Trophoblast cell (in vitro differentiated cells and primary cell): ENCODE results near the gene SOX14.

Source experiments
- DNase-seq, 2 donors: peaks; one replicate each; pipeline ENCODE4 v3.0.0-alpha.2; 2016
- H2AFZ ChIP-seq: 2 replicates; pipeline ENCODE4 v1.6.1; 2013; ENCODE audit warnings: low read length, moderate library complexity, mild to moderate bottlenecking; ENCODE audit not compliant: insufficient read depth, poor library complexity
- H2AK5ac ChIP-seq: 2 replicates; pipeline ENCODE4 v1.6.1; 2013; ENCODE audit warnings: mild to moderate bottlenecking, low read length
- H2BK120ac ChIP-seq: 2 replicates; pipeline ENCODE4 v1.6.1; 2013; ENCODE audit warnings: low read length, mild to moderate bottlenecking, moderate library complexity; ENCODE audit not compliant: insufficient read depth, poor library complexity
- H2BK12ac ChIP-seq: 2 replicates; pipeline ENCODE4 v1.6.1; 2013; ENCODE audit warnings: mild to moderate bottlenecking, low read length, moderate library complexity
- H2BK5ac ChIP-seq: 2 replicates; pipeline ENCODE4 v1.6.1; 2013; ENCODE audit warnings: low read length, low read depth, moderate library complexity, mild to moderate bottlenecking; ENCODE audit not compliant: poor library complexity
- H3K14ac ChIP-seq: 2 replicates; pipeline ENCODE4 v1.6.1; 2013; ENCODE audit warnings: mild to moderate bottlenecking, low read length
- H3K18ac ChIP-seq: 2 replicates; pipeline ENCODE4 v1.6.1; 2013; ENCODE audit warnings: mild to moderate bottlenecking, low read length
- H3K23ac ChIP-seq: 2 replicates; pipeline ENCODE4 v1.6.1; 2013; ENCODE audit warnings: low read length
- H3K27ac ChIP-seq: 2 replicates; pipeline ENCODE4 v1.5.1; 2013; ENCODE audit warnings: low read depth, mild to moderate bottlenecking, inconsistent platforms, low read length, moderate library complexity
- H3K27me3 ChIP-seq: 2 replicates; pipeline ENCODE4 v1.6.1; 2013; ENCODE audit warnings: inconsistent platforms, mild to moderate bottlenecking, low read length, moderate library complexity; ENCODE audit not compliant: insufficient read depth
- H3K36me3 ChIP-seq, 2 experiments: 1 replicate in 1 of 2; 2 replicates in 1 of 2; pipeline ENCODE4 v1.6.1; 2013; ENCODE audit warnings: low read length in 2 of 2, mild to moderate bottlenecking in 2 of 2, moderate library complexity in 1 of 2; ENCODE audit not compliant: insufficient read depth in 2 of 2, control insufficient read depth in 1 of 2
- H3K4ac ChIP-seq: 2 replicates; pipeline ENCODE4 v1.6.1; 2013; ENCODE audit warnings: low read depth, mild to moderate bottlenecking, low read length, moderate library complexity
- H3K4me1 ChIP-seq, 2 experiments: 1 replicate in 1 of 2; 2 replicates in 1 of 2; pipeline ENCODE4 v1.6.1; 2013; ENCODE audit warnings: low read length in 2 of 2, mild to moderate bottlenecking in 2 of 2, moderate library complexity in 1 of 2; ENCODE audit not compliant: insufficient read depth in 2 of 2, control insufficient read depth in 1 of 2
- H3K4me2 ChIP-seq: 2 replicates; pipeline ENCODE4 v1.6.1; 2013; ENCODE audit warnings: inconsistent platforms, mild to moderate bottlenecking, low read length, moderate library complexity
- H3K4me3 ChIP-seq: 2 replicates; pipeline ENCODE4 v1.5.1; 2013; ENCODE audit warnings: mild to moderate bottlenecking, low read depth, low read length, inconsistent platforms
- H3K79me1 ChIP-seq: one replicate; pipeline ENCODE4 v1.6.1; 2013; ENCODE audit warnings: low read length
- H3K79me2 ChIP-seq: 2 replicates; pipeline ENCODE4 v1.6.1; 2013; ENCODE audit warnings: low read length, mild to moderate bottlenecking; ENCODE audit not compliant: control insufficient read depth, insufficient read depth, poor library complexity
- H3K9ac ChIP-seq: 2 replicates; pipeline ENCODE4 v1.6.1; 2013; ENCODE audit warnings: mild to moderate bottlenecking, low read length
- H3K9me3 ChIP-seq: 2 replicates; pipeline ENCODE4 v1.6.1; 2013; ENCODE audit warnings: low read depth, mild to moderate bottlenecking, control low read depth, inconsistent platforms, low read length; ENCODE audit not compliant: insufficient read depth
- H4K12ac ChIP-seq: 2 replicates; pipeline ENCODE4 v1.6.1; 2013; ENCODE audit warnings: low read depth, mild to moderate bottlenecking, low read length, moderate library complexity
- H4K8ac ChIP-seq: 2 replicates; pipeline ENCODE4 v1.6.1; 2013; ENCODE audit warnings: low read depth, mild to moderate bottlenecking, low read length, moderate library complexity
- H4K91ac ChIP-seq: one replicate; pipeline ENCODE4 v1.6.1; 2013; ENCODE audit warnings: low read depth, mild to moderate bottlenecking, low read length, moderate library complexity
- WGBS: extraction: QIAGEN DNeasy Blood & Tissue Kit; methylation state at CpG from one replicate; pipeline ENCODE4 v1.1.7; 2013; ENCODE audit warnings: missing lambda C conversion rate; ENCODE audit not compliant: insufficient read length, insufficient coverage; ENCODE audit errors: extremely low coverage; 5-methylcytosine and 5-hydroxymethylcytosine counted together

Gene SOX14

DNA sequence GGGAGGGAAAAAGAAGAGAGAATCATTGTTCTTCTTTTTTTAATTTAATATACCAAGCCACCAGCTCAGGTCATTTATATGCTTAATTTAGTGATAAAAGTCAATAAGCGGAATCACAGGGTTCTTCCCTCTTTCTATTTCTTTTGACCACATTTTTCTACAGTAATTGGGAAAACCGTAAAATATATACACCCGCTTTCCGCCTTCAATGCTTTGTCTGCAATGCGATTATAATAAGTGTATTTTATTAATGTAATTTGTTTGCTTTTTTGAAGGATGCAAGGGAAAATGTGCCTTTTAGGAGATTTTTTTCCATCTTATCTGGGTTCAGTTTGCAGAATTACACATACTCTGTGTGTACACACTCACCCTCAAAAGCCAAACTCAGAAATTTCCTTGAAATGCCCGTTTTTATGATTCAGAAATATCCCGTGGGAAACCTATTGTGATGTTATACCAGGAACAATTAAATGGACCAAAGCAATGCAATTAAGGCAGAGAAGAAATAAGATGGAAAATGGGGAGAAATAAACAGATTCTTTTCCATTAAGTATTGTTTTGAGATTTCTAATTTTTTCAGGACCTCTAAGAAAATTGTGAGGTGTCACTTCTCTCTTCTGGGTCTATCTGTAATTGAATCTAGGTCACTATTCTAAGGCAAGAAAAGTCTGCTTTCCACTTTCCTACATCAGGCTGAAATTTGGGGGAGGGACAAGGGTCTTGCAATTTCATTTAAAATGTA is 8.3 kb downstream of the SOX14 start:
- no peaks in the 10 kb centered on the region for H3K79me2 ChIP-seq
- no peak overlapping the region for H4K8ac ChIP-seq
- no peak overlapping the region for H2BK12ac ChIP-seq
- H3K9ac ChIP-seq: no peak overlapping the region
- no peak overlapping the region for H2AK5ac ChIP-seq
- H3K27me3 ChIP-seq: peaks cover 45% of the 10 kb centered on the region
- no peak overlapping the region for H3K14ac ChIP-seq
- H3K79me1 ChIP-seq: peaks cover 11% of the 10 kb centered on the region
- peaks cover 24 to 28% of the 10 kb centered on the region in 2 experiments for H3K4me1 ChIP-seq
- DNase-seq: no peak
- H3K4ac ChIP-seq: no peak overlapping the region
- no peak overlapping the region for H3K18ac ChIP-seq
- H3K4me2 ChIP-seq: peak overlapping the region; percentile 55
- no peak overlapping the region for H2BK120ac ChIP-seq
- no peak overlapping the region for H2BK5ac ChIP-seq
- no CpG with 5 or more reads among the region's 7 CpGs for WGBS
- no peak overlapping the region for H3K27ac ChIP-seq
- no peak overlapping the region for H4K12ac ChIP-seq
- H3K4me3 ChIP-seq: no peak overlapping the region
- H4K91ac ChIP-seq: no peak overlapping the region
- H2AFZ ChIP-seq: no peak overlapping the region
- H3K23ac ChIP-seq: no peak overlapping the region
- no peaks in the 10 kb centered on the region for H3K36me3 ChIP-seq
- H3K9me3 ChIP-seq: peaks cover 2% of the 10 kb centered on the region

DNA sequence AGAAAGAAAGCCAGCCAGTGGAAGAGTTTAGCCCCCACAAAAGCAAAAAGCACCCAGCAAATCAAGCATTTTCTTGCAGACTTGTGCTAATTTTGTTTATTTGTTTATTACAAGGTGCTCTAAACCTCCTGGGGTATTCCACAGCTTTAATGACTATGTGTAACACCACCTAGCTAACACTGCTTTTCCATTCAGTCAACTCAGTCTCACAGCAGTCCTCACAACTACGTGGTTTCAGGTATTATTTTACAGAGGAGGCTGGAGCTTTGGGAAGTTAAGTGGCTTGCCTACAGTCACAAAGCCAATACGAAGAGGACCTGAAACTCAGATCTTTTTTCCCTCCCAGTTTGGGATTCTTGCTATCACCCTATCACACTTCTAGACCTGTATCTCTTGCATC is 14.8 kb downstream of the SOX14 start:
- Histone ChIP-seq H3K27me3 (no peaks in the 10 kb centered on the region), H3K79me2 (no peaks in the 10 kb centered on the region), H3K79me1 (no peaks in the 10 kb centered on the region), H2BK5ac (no peak overlapping the region), H3K4me2 (no peak overlapping the region), H3K4me1 (no peaks in the 10 kb centered on the region), H3K14ac (no peak overlapping the region), H3K23ac (no peak overlapping the region), H3K27ac (no peak overlapping the region), H4K8ac (no peak overlapping the region), H2AK5ac (no peak overlapping the region), H3K9ac (no peak overlapping the region), H2BK12ac (no peak overlapping the region), H4K91ac (no peak overlapping the region), H4K12ac (no peak overlapping the region), H2AFZ (no peak overlapping the region), H3K4me3 (no peak overlapping the region), H3K9me3 (peaks cover 2% of the 10 kb centered on the region), H3K4ac (no peak overlapping the region), H3K18ac (no peak overlapping the region), H2BK120ac (no peak overlapping the region), H3K36me3 (no peaks in the 10 kb centered on the region)
- WGBS: no CpG with 5 or more reads among the region's 2 CpGs
- no peak for DNase-seq

DNA sequence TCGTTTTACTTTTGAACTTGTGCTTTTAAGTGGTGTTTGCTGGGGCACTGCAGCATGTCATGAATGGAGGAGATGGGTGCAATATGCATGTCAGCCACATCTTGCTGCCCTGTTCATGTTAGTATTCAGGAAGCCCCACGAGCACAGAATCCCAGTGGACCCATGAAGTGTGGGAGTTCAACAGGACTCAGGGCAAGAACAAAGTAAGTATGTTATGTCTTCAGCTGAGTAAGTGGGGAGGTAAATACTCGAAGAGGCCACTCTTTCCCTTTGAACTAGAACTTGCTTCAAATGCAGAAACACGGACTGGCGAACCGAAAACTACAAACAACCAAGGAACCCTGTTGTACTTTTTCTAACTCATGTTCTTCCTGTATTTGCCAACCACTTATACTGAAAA is 23.4 kb downstream of the SOX14 start:
- Histone ChIP-seq H4K12ac (no peak overlapping the region), H3K4me1 (peaks cover 0 to 2% of the 10 kb centered on the region in 2 experiments), H3K79me2 (no peaks in the 10 kb centered on the region), H3K14ac (no peak overlapping the region), H3K79me1 (no peaks in the 10 kb centered on the region), H3K4me2 (no peak overlapping the region), H2AK5ac (no peak overlapping the region), H2BK120ac (no peak overlapping the region), H2BK12ac (no peak overlapping the region), H3K23ac (no peak overlapping the region), H3K18ac (no peak overlapping the region), H4K91ac (no peak overlapping the region), H3K9ac (no peak overlapping the region), H3K27me3 (no peaks in the 10 kb centered on the region), H3K27ac (no peak overlapping the region), H3K36me3 (no peaks in the 10 kb centered on the region), H3K4me3 (no peak overlapping the region), H2AFZ (no peak overlapping the region), H2BK5ac (no peak overlapping the region), H3K9me3 (no peaks in the 10 kb centered on the region), H4K8ac (no peak overlapping the region), H3K4ac (no peak overlapping the region)
- no CpG with 5 or more reads among the region's 6 CpGs for WGBS
- no peak for DNase-seq

DNA sequence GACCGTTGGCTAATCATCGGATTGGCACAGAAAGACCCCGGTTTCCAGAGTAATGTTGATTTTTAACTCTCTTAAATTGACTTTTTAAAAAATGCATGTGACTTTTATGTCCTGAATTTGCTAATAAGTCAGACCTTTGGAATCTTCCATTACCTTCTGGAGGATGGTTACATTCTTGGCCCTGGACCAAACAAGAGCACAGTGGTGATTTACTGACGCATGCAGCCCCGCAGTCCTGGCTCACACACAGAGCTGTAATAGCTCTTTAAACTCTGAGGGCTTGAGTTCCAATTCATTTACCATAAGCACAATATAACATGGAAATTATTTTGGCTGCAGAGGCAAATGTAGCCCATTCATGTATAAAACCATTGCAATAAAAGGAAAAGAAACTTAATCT is 25.1 kb downstream of the SOX14 start:
- no peak overlapping the region for H3K4ac ChIP-seq
- H3K36me3 ChIP-seq: no peaks in the 10 kb centered on the region
- H3K18ac ChIP-seq: no peak overlapping the region
- WGBS: no CpG with 5 or more reads among the region's 5 CpGs
- H4K12ac ChIP-seq: no peak overlapping the region
- H4K8ac ChIP-seq: no peak overlapping the region
- no peaks in the 10 kb centered on the region for H3K79me1 ChIP-seq
- H2AK5ac ChIP-seq: no peak overlapping the region
- no peaks in the 10 kb centered on the region for H3K27me3 ChIP-seq
- no peak overlapping the region for H2AFZ ChIP-seq
- peaks cover 0 to 2% of the 10 kb centered on the region in 2 experiments for H3K4me1 ChIP-seq
- no peak overlapping the region for H2BK5ac ChIP-seq
- no peaks in the 10 kb centered on the region for H3K9me3 ChIP-seq
- no peak overlapping the region for H3K14ac ChIP-seq
- H3K4me2 ChIP-seq: no peak overlapping the region
- H3K23ac ChIP-seq: no peak overlapping the region
- H2BK12ac ChIP-seq: no peak overlapping the region
- no peak overlapping the region for H2BK120ac ChIP-seq
- no peak overlapping the region for H4K91ac ChIP-seq
- no peak overlapping the region for H3K4me3 ChIP-seq
- no peaks in the 10 kb centered on the region for H3K79me2 ChIP-seq
- no peak overlapping the region for H3K27ac ChIP-seq
- no peak for DNase-seq
- no peak overlapping the region for H3K9ac ChIP-seq
